K562 (cell line): ENCODE data around the gene PDIA4. TPM values are rescaled to one million over a fixed set of nuclear protein-coding genes. Genes with fewer than 3 reads are reported as not detected.

Experiments
- CBX3 ChIP-seq, 2 experiments: IDR thresholded peaks; 1 replicate in 1 of 2; 2 replicates in 1 of 2; pipeline ENCODE4 v1.6.1; 2012; ENCODE audit warnings: inconsistent platforms in 2 of 2, low read length in 2 of 2, borderline replicate concordance in 1 of 2, control low read depth in 1 of 2
- CHD4 ChIP-seq: fragments of 200-600 bp; sonication (generic); IDR thresholded peaks from 3 replicates; pipeline ENCODE4 v1.6.1; 2012; ENCODE audit warnings: low read depth, mild to moderate bottlenecking, mixed read lengths, low read length, inconsistent platforms; ENCODE audit not compliant: insufficient read depth, insufficient replicate concordance, poor library complexity, severe bottlenecking
- DMBX1 ChIP-seq: fragments of 250-450 bp; sonication (Bioruptor Pico); IDR thresholded peaks from 2 replicates; pipeline ENCODE4 v1.8.0; 2022; ENCODE audit warnings: inconsistent platforms, mild to moderate bottlenecking, moderate library complexity, borderline replicate concordance
- KLF13 ChIP-seq: fragments of 450-650 bp; IDR thresholded peaks from 2 replicates; pipeline ENCODE4 v1.6.1; 2016; ENCODE audit warnings: missing genetic modification characterization, low read depth, mild to moderate bottlenecking, missing compliant biosample characterization, moderate library complexity, borderline replicate concordance
- PCBP2 ChIP-seq: fragments of 200-400 bp; formaldehyde crosslinking; IDR thresholded peaks from 2 replicates; pipeline ENCODE4 v1.6.1; 2018; ENCODE audit warnings: low read length, low read depth, mild to moderate bottlenecking, moderate library complexity; ENCODE audit not compliant: poor library complexity, severe bottlenecking
- PREB ChIP-seq: sonication (generic); formaldehyde crosslinking; IDR thresholded peaks from 2 replicates; pipeline ENCODE4 v1.8.1; 2023; ENCODE audit warnings: mild to moderate bottlenecking, missing genetic modification reagents
- RREB1 ChIP-seq: fragments of 250-450 bp; sonication (Bioruptor Pico); IDR thresholded peaks from 2 replicates; pipeline ENCODE4 v1.4.0; 2020
- SP2 ChIP-seq: IDR thresholded peaks from 2 replicates; pipeline ENCODE4 v1.6.1; 2011; ENCODE audit warnings: mild to moderate bottlenecking, low read depth, low read length, moderate library complexity; ENCODE audit not compliant: poor library complexity, severe bottlenecking; ENCODE audit errors: extremely low read depth
- TFAM ChIP-seq: fragments of 250-450 bp; sonication (Bioruptor Pico); conservative IDR thresholded peaks from 2 replicates; pipeline ENCODE4 v1.5.0; 2021; ENCODE audit warnings: mild to moderate bottlenecking, moderate library complexity
- TRIM28 ChIP-seq: fragments of 450-650 bp; IDR thresholded peaks from 2 replicates; pipeline ENCODE4 v1.6.1; 2017
- ZNF224 ChIP-seq: sonication (generic); formaldehyde crosslinking; IDR thresholded peaks from 2 replicates; pipeline ENCODE4 v1.8.0; 2022; ENCODE audit warnings: mild to moderate bottlenecking, missing genetic modification reagents
- ZNF239 ChIP-seq: fragments of 250-450 bp; sonication (Bioruptor Pico); IDR thresholded peaks from 2 replicates; pipeline ENCODE4 v1.4.0; 2020; ENCODE audit warnings: mild to moderate bottlenecking
- ZNF717 ChIP-seq: fragments of 250-450 bp; sonication (Bioruptor Pico); IDR thresholded peaks from 2 replicates; pipeline ENCODE4 v1.5.0; 2021
- ZSCAN32 ChIP-seq: fragments of 450-650 bp; formaldehyde crosslinking; IDR thresholded peaks from 2 replicates; pipeline ENCODE4 v1.4.0; 2020; ENCODE audit warnings: mild to moderate bottlenecking, moderate library complexity
- polyA plus RNA-seq, 8 experiments: library from polyadenylated mRNA; depleted of rRNA in 4 of 8; stranded (reverse) in 5 of 8; unstranded in 3 of 8; fragments of >200 nt; fragmentation: Nextera tagmentation in 2 of 8; fragmentation: Illumina TruSeq in 1 of 8; extraction: Ambion mirVana in 2 of 8; extraction: Trizol in 1 of 8; gene quantifications; 2 replicates each; pipeline versions ENCODE4 v1.2.1 to v1.2.3, GENCODE V29; 2011 to 2014; ENCODE audit warnings: inconsistent platforms in 1 of 8, missing spikeins in 1 of 8
- total RNA-seq, 7 experiments: library from RNA; depleted of rRNA in 6 of 7; stranded (reverse); fragments of >200 nt in 6 of 7; fragmentation: Illumina TruSeq in 2 of 7; extraction: Trizol in 2 of 7; gene quantifications; 2 replicates each; pipeline versions ENCODE4 v1.2.1 to v1.2.3, GENCODE V29; 2011 to 2021; ENCODE audit warnings: low replicate concordance in 1 of 7

Gene PDIA4
- total and polyA plus RNA-seq, 9 of the 15 experiments (the other 6 are each of a cell fraction or from before 2014, with no cell fraction given), result 9.1 to 175 (median 146) TPM

- no peak for TF ChIP-seq DMBX1 (CRISPR knock-in tag)
- no peak for TF ChIP-seq RREB1 (CRISPR knock-in tag)
- TF ChIP-seq ZNF239 (CRISPR knock-in tag), result no peak; the same call in 1 of the 2 replicates
- TF ChIP-seq ZSCAN32 (CRISPR knock-in tag), result no peak
- TF ChIP-seq ZNF717 (CRISPR knock-in tag), result no peak
- TF ChIP-seq TRIM28, result no peak; the same call in none of the 2 replicates
- no peak for TF ChIP-seq CHD4
- TF ChIP-seq TFAM, result no peak
- no peak for TF ChIP-seq ZNF224 (CRISPR knock-in tag)
- no peak for TF ChIP-seq PCBP2
- TF ChIP-seq KLF13 (tag), result 0 out of 2 replicates have a peak, but pooled peaks have one; percentile 20
- no peak; a peak in 2 of 3 replicates for TF ChIP-seq CBX3 (IDR thresholded peaks at IDR 0.05; ENCODE audit: borderline replicate concordance in 1 of 2, low read length in 2 of 2)
- TF ChIP-seq PREB (CRISPR knock-in tag), result no peak
- peak; percentile 26 for TF ChIP-seq SP2
Observed at GRCh38 chr7:148987010-148987750, 41.1 kb downstream of the PDIA4 start (continued).
